Sigmoid colon (tissue), 4 donors: ENCODE data around the gene LCE2D.

ENCODE experiments used
- CTCF ChIP-seq, 4 experiments: fragments of 450-650 bp in 3 of 4; fragments of 200-600 bp in 1 of 4; IDR thresholded peaks; one replicate each; pipeline ENCODE4 v1.5.1; 2016 to 2019; ENCODE audit warnings: antibody characterized with exemption in 4 of 4, mild to moderate bottlenecking in 3 of 4, moderate library complexity in 2 of 4
- EP300 ChIP-seq, 4 donors: sonication (generic); formaldehyde crosslinking; IDR thresholded peaks; one replicate each; pipeline ENCODE4 v1.6.1; 2017; ENCODE audit warnings: antibody characterized with exemption in 4 of 4
- POLR2A ChIP-seq, 2 donors: fragments of 450-650 bp; IDR thresholded peaks; one replicate each; pipeline ENCODE4 v1.6.1; 2016; ENCODE audit warnings: antibody characterized with exemption in 2 of 2, mild to moderate bottlenecking in 2 of 2, moderate library complexity in 2 of 2

DNA sequence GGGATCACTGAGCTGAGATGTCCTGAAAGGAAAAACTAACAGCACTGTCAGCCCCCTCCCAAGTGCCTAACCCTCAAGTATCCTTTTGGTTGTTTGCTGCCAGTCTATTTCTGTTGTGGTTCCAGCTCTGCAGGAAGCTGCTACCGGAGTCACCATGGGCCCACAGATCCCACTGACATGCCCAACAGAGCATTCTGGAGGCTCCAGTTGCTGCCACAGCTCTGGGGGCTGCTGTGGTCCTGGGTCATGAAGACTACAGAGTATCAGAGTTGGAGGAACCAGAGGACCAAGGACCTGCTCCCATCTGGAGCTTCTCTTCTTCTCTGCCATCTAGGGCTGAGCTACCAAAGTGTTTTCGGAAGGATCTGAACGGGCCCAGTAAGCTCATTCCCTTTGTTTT lies 41.2 kb upstream of the LCE2D start:
- no peak for TF ChIP-seq CTCF (IDR thresholded peaks at IDR 0.05)
- no peak for TF ChIP-seq POLR2A (IDR thresholded peaks at IDR 0.05)
- TF ChIP-seq EP300 (IDR thresholded peaks at IDR 0.05), result no peak
